ENCODE results near the gene CETP. TPM values are rescaled to one million over a fixed set of nuclear protein-coding genes. Genes with fewer than 3 reads are reported as not detected.
A peak's percentile ranks its signal among the peaks of the same experiment; 100 is the strongest.
"Not testable (repeated sequence)": the region's sequence is repeated elsewhere in the genome, so short reads cannot be mapped to it uniquely, and the experiment has no call there.

CETP gene
- total RNA-seq, 8 experiments from 2014 or later, result 0.05 to 0.84 (median 0.29) TPM

GRCh38 chr16:56930486-56931270 lies 31.1 kb upstream of the CETP start:
- 60 to 100% (median 84%) methylated on average over 1 to 11 of the region's 15 CpGs; no CpG with 5 or more reads in 2 of the 10 experiments for WGBS, 10 experiments
- in situ Hi-C loops (cut with MboI; ENCODE audit: low pct_unique_long_range_greater_than_20kb in 2 of 9, low sequenced_read_pairs in 9 of 9, unreplicated experiment in 9 of 9), result no loop called here
- no peak overlapping the region for H3K4me3 ChIP-seq
- peaks cover 11 to 15% of the 10 kb centered on the region in 2 donors for H3K4me1 ChIP-seq (replicated peaks in 1 of 2)
- ATAC-seq (replicated peaks in 6 of 8), result peak in 2 of 8 experiments; percentile 2 to 12
- peak overlapping the region; percentile 98 for H3K27ac ChIP-seq

- Histone ChIP-seq H3K4me3 (peak overlapping the region; percentile 68 to 93 (median 86)), H3K4me1 (replicated peaks in 1 of 2) (peaks cover 11 to 15% of the 10 kb centered on the region in 2 donors), H3K27ac (peak overlapping the region; percentile 98)
- in situ Hi-C loops (cut with MboI; ENCODE audit: low pct_unique_long_range_greater_than_20kb in 2 of 9, low sequenced_read_pairs in 9 of 9, unreplicated experiment in 9 of 9), result no loop called here
- WGBS, 10 experiments, result 8 to 100% (median 31%) methylated on average over 1 to 7 of the region's 25 CpGs; no CpG with 5 or more reads in 2 of the 10 experiments
- ATAC-seq (replicated peaks in 6 of 8), result peak in 2 of 8 experiments; percentile 0 to 2
Observed at GRCh38 chr16:56931271-56931891, 30.4 kb upstream of the CETP start.

- WGBS, 10 experiments, result 0% methylated on average over 4 of the region's 83 CpGs; no CpG with 5 or more reads in 9 of the 10 experiments
Observed at GRCh38 chr16:56931892-56932720, 29.6 kb upstream of the CETP start, which contains the start of gene HERPUD1. Gene HERPUD1 (plus strand): TSS chr16:56932142. CDS start chr16:56932245, 103 bp downstream.

GRCh38 chr16:56932721-56933619 lies 28.8 kb upstream of the CETP start:
- in situ Hi-C loops (cut with MboI; ENCODE audit: low pct_unique_long_range_greater_than_20kb in 2 of 9, low sequenced_read_pairs in 9 of 9, unreplicated experiment in 9 of 9), result no loop called here
- 0 to 41% (median 12%) methylated on average over 2 to 13 of the region's 25 CpGs; no CpG with 5 or more reads in 1 of the 10 experiments for WGBS, 10 experiments
- H3K4me1 ChIP-seq (replicated peaks in 1 of 2), result peaks cover 17 to 24% of the 10 kb centered on the region in 2 donors
- peak; percentile 1 to 43 (median 11) for ATAC-seq (replicated peaks in 6 of 8)
- peak overlapping the region; percentile 95 to 98 for H3K27ac ChIP-seq
- peak overlapping the region; percentile 68 to 93 (median 86) for H3K4me3 ChIP-seq

More at GRCh38 chr16:56931892-56932720, 29.6 kb upstream of the CETP start, which contains the start of gene HERPUD1:
- in situ Hi-C loops (cut with MboI; ENCODE audit: low pct_unique_long_range_greater_than_20kb in 2 of 9, low sequenced_read_pairs in 9 of 9, unreplicated experiment in 9 of 9), result no loop called here
- H3K4me1 ChIP-seq (replicated peaks in 1 of 2), result peaks cover 13 to 15% of the 10 kb centered on the region in 2 donors
- ATAC-seq (replicated peaks in 6 of 8), result peak; percentile 85 to 94 (median 92)
- H3K27ac ChIP-seq, result peak within 1 kb of the TSS; percentile 98
- H3K4me3 ChIP-seq, result peak within 1 kb of the TSS; percentile 68 to 93 (median 86)

GRCh38 chr16:56933828-56934598 lies 27.7 kb upstream of the CETP start:
- Histone ChIP-seq H3K4me3 (peak overlapping the region; percentile 68 to 93 (median 86)), H3K27ac (no peak overlapping the region), H3K4me1 (replicated peaks in 1 of 2) (peaks cover 28 to 34% of the 10 kb centered on the region in 2 donors)
- no peak for ATAC-seq (replicated peaks in 6 of 8)
- in situ Hi-C loops (cut with MboI; ENCODE audit: low pct_unique_long_range_greater_than_20kb in 2 of 9, low sequenced_read_pairs in 9 of 9, unreplicated experiment in 9 of 9), result no loop called here
- 4 to 71% (median 54%) methylated on average over 1 to 8 of the region's 8 CpGs for WGBS, 10 experiments

GRCh38 chr16:56934599-56935145 lies 27.1 kb upstream of the CETP start:
- ATAC-seq (replicated peaks in 6 of 8); in situ Hi-C loops (cut with MboI; ENCODE audit: low pct_unique_long_range_greater_than_20kb in 2 of 9, low sequenced_read_pairs in 9 of 9, unreplicated experiment in 9 of 9); H3K27ac ChIP-seq: not testable (repeated sequence)
- peaks cover 34 to 41% of the 10 kb centered on the region in 2 donors for H3K4me1 ChIP-seq (replicated peaks in 1 of 2)
- 29 to 100% (median 68%) methylated on average over 1 to 5 of the region's 8 CpGs for WGBS, 10 experiments
- peak overlapping the region; percentile 68 to 93 (median 86) for H3K4me3 ChIP-seq

- H3K4me1 ChIP-seq (replicated peaks in 1 of 2), result peaks cover 38 to 46% of the 10 kb centered on the region in 2 donors
- no peak for ATAC-seq (replicated peaks in 6 of 8)
- WGBS, 10 experiments, result 0 to 83% (median 69%) methylated on average over 1 to 5 of the region's 5 CpGs
- H3K27ac ChIP-seq, result no peak overlapping the region
- in situ Hi-C loops (cut with MboI; ENCODE audit: low pct_unique_long_range_greater_than_20kb in 2 of 9, low sequenced_read_pairs in 9 of 9, unreplicated experiment in 9 of 9), result no loop called here
- peak overlapping the region; percentile 68 to 93 (median 86) for H3K4me3 ChIP-seq
Observed at GRCh38 chr16:56935201-56935600, 26.5 kb upstream of the CETP start.

- H3K4me1 ChIP-seq (replicated peaks in 1 of 2), result peaks cover 33 to 44% of the 10 kb centered on the region in 2 donors
- in situ Hi-C loops (cut with MboI; ENCODE audit: low pct_unique_long_range_greater_than_20kb in 2 of 9, low sequenced_read_pairs in 9 of 9, unreplicated experiment in 9 of 9), result no loop called here
- peak overlapping the region; percentile 81 to 93 for H3K27ac ChIP-seq
- peak overlapping the region; percentile 68 to 93 (median 86) for H3K4me3 ChIP-seq
- 26 to 93% (median 46%) methylated on average over 2 to 5 of the region's 5 CpGs for WGBS, 10 experiments
- no peak for ATAC-seq (replicated peaks in 6 of 8)
Observed at GRCh38 chr16:56936491-56936890, 25.3 kb upstream of the CETP start.

- 40 to 100% (median 70%) methylated on average over 1 to 5 of the region's 5 CpGs for whole genome bisulfite sequencing, 10 experiments
- no peak for ATAC-seq (replicated peaks in 6 of 8)
- in situ Hi-C loops (cut with MboI; ENCODE audit: low pct_unique_long_range_greater_than_20kb in 2 of 9, low sequenced_read_pairs in 9 of 9, unreplicated experiment in 9 of 9), result no loop called here
- H3K4me1 ChIP-seq (replicated peaks in 1 of 2), result peaks cover 31 to 46% of the 10 kb centered on the region in 2 donors
- peak overlapping the region; percentile 81 to 93 for H3K27ac ChIP-seq
- peak overlapping the region; percentile 68 to 93 (median 86) for H3K4me3 ChIP-seq
Observed at GRCh38 chr16:56936950-56937349, 24.8 kb upstream of the CETP start.

GRCh38 chr16:56938664-56939513 lies 22.9 kb upstream of the CETP start:
- H3K4me3 ChIP-seq, result peak overlapping the region; percentile 4 to 93 (median 86)
- peaks cover 31 to 49% of the 10 kb centered on the region in 2 donors for H3K4me1 ChIP-seq (replicated peaks in 1 of 2)
- WGBS, 10 experiments, result 75 to 100% (median 91%) methylated on average over 1 to 8 of the region's 8 CpGs; no CpG with 5 or more reads in 1 of the 10 experiments
- H3K27ac ChIP-seq, result peak overlapping the region in 1 of 2 donors; percentile 21
- ATAC-seq (replicated peaks in 6 of 8), result peak in 7 of 8 experiments; percentile 3 to 19 (median 16)
- in situ Hi-C loops (cut with MboI; ENCODE audit: low pct_unique_long_range_greater_than_20kb in 2 of 9, low sequenced_read_pairs in 9 of 9, unreplicated experiment in 9 of 9), result no loop called here
